ENCODE data around the gene MMAB. TPM values are rescaled to one million over a fixed set of nuclear protein-coding genes. Genes with fewer than 3 reads are reported as not detected.
A peak's percentile ranks its signal among the peaks of the same experiment; 100 is the strongest.

The MMAB gene
- total and polyA plus RNA-seq, 8 donors, result 6.2 to 71.2 (median 29.8) TPM

GRCh38 chr12:109607618-109608017, 34.3 kb upstream of the MMAB start:
- no peak for DNase-seq
- H3K27ac ChIP-seq, result no peak overlapping the region
- no peak overlapping the region for H3K4me3 ChIP-seq
- H3K27me3 ChIP-seq, result peaks cover 0 to 85% (median 2%) of the 10 kb centered on the region in 3 donors
- intact Hi-C loops (cut with DNase I; ENCODE audit: low total_unique reads), result no loop called here
- peaks cover 7 to 12% (median 10%) of the 10 kb centered on the region in 4 donors for H3K4me1 ChIP-seq
- H3K36me3 ChIP-seq, result no peaks in the 10 kb centered on the region
- WGBS, 5 donors, result 84 to 97% (median 92%) methylated on average over 4 of the region's 4 CpGs
- TF ChIP-seq EP300 (IDR thresholded peaks at IDR 0.05) (no peak), CTCF (IDR thresholded peaks at IDR 0.05) (no peak), POLR2A (IDR thresholded peaks at IDR 0.05) (no peak), POLR2AphosphoS5 (IDR thresholded peaks at IDR 0.05) (no peak)
- H3K9me3 ChIP-seq, result no peaks in the 10 kb centered on the region

- no peaks in the 10 kb centered on the region for H3K9me3 ChIP-seq
- TF ChIP-seq POLR2AphosphoS5 (IDR thresholded peaks at IDR 0.05), result no peak
- no peak for TF ChIP-seq CTCF (IDR thresholded peaks at IDR 0.05)
- no peak for TF ChIP-seq EP300 (IDR thresholded peaks at IDR 0.05)
- no peak for TF ChIP-seq POLR2A (IDR thresholded peaks at IDR 0.05)
- WGBS, 5 donors, result 16 to 21% (median 17%) methylated on average over 21 to 30 of the region's 30 CpGs
- peak overlapping the region in 1 of 4 donors; percentile 6 for H3K4me3 ChIP-seq
- DNase-seq, result peak in 1 of 2 donors; percentile 76
- H3K27ac ChIP-seq, result no peak overlapping the region
- peaks cover 0 to 78% (median 0%) of the 10 kb centered on the region in 3 donors for H3K27me3 ChIP-seq
- intact Hi-C loops (cut with DNase I; ENCODE audit: low total_unique reads), result no loop called here
- H3K4me1 ChIP-seq, result peaks cover 7 to 12% (median 10%) of the 10 kb centered on the region in 4 donors
- no peaks in the 10 kb centered on the region for H3K36me3 ChIP-seq
These were observed 33.2 kb upstream of the MMAB start for GRCh38 chr12:109606320-109607028.

GRCh38 chr12:109605599-109606228, 32.4 kb upstream of the MMAB start:
- WGBS, 5 donors, result 79 to 85% (median 83%) methylated on average over 13 of the region's 13 CpGs
- no peak for DNase-seq
- H3K4me1 ChIP-seq, result peaks cover 7 to 12% (median 10%) of the 10 kb centered on the region in 4 donors
- no peaks in the 10 kb centered on the region for H3K36me3 ChIP-seq
- peaks cover 0 to 76% (median 0%) of the 10 kb centered on the region in 3 donors for H3K27me3 ChIP-seq
- H3K4me3 ChIP-seq, result no peak overlapping the region
- no peak overlapping the region for H3K27ac ChIP-seq
- TF ChIP-seq POLR2A (IDR thresholded peaks at IDR 0.05), result no peak
- intact Hi-C loops (cut with DNase I; ENCODE audit: low total_unique reads), result no loop called here
- H3K9me3 ChIP-seq, result no peaks in the 10 kb centered on the region

- DNase-seq, result no peak
- Histone ChIP-seq H3K9me3 (no peaks in the 10 kb centered on the region), H3K4me3 (no peak overlapping the region), H3K4me1 (peaks cover 7 to 12% (median 10%) of the 10 kb centered on the region in 4 donors), H3K27me3 (peaks cover 0 to 69% (median 0%) of the 10 kb centered on the region in 3 donors), H3K27ac (no peak overlapping the region), H3K36me3 (no peaks in the 10 kb centered on the region)
- whole genome bisulfite sequencing, 5 donors, result 79 to 89% (median 81%) methylated on average over 5 of the region's 5 CpGs
- intact Hi-C loops (cut with DNase I; ENCODE audit: low total_unique reads), result no loop called here
- TF ChIP-seq CTCF (IDR thresholded peaks at IDR 0.05) (no peak), EP300 (IDR thresholded peaks at IDR 0.05) (no peak), POLR2AphosphoS5 (IDR thresholded peaks at IDR 0.05) (no peak), POLR2A (IDR thresholded peaks at IDR 0.05) (no peak)
These were observed 31.7 kb upstream of the MMAB start for GRCh38 chr12:109605016-109605415.
